ACHN (cell line): ENCODE measurements around the gene CENPC.

Experiments used
- DNase-seq: peaks from one replicate; pipeline ENCODE4 v3.0.0-alpha.2; 2015
- in situ Hi-C: cut with HindIII; loops from 2 replicates; pipeline ENCODE4 v1.10.0; 2017; ENCODE audit warnings: low sequenced_read_pairs, low pct_ligation_motif_present, low pct_unique_long_range_greater_than_20kb

The CENPC gene

GRCh38 chr4:67545199-67546003, at the start of gene CENPC:
TSS of gene CENPC (minus strand) at chr4:67545503. CDS start at chr4:67545355, 148 bp downstream.
- peak; percentile 96 for DNase-seq
- in situ Hi-C loops = no loop called here

- DNase-seq = no peak
- in situ Hi-C loops = no loop called here
Measured at GRCh38 chr4:67593741-67594175, 48.5 kb upstream of the CENPC start.

- in situ Hi-C loops = no loop called here
Measured at GRCh38 chr4:67587156-67587555, 41.9 kb upstream of the CENPC start.

GRCh38 chr4:67584496-67584895, 39.2 kb upstream of the CENPC start:
- in situ Hi-C loops = no loop called here
- no peak for DNase-seq

More at GRCh38 chr4:67587156-67587555, 41.9 kb upstream of the CENPC start:
- DNase-seq = peak; percentile 4

- DNase-seq = no peak
- in situ Hi-C loops = no loop called here
Measured at GRCh38 chr4:67581913-67582312, 36.6 kb upstream of the CENPC start.

- in situ Hi-C loops = no loop called here
- DNase-seq = no peak
Measured at GRCh38 chr4:67581208-67581857, 36.0 kb upstream of the CENPC start.

- in situ Hi-C loops = no loop called here
- no peak for DNase-seq
Measured at GRCh38 chr4:67580577-67580976, 35.3 kb upstream of the CENPC start.

- in situ Hi-C loops = no loop called here
- DNase-seq = no peak
Measured at GRCh38 chr4:67576538-67576937, 31.2 kb upstream of the CENPC start.

- DNase-seq = no peak
- in situ Hi-C loops = no loop called here
Measured at GRCh38 chr4:67576059-67576466, 30.8 kb upstream of the CENPC start.

GRCh38 chr4:67575232-67576058, 30.1 kb upstream of the CENPC start:
- in situ Hi-C loops = no loop called here
- DNase-seq = no peak

- DNase-seq = no peak
- in situ Hi-C loops = no loop called here
Measured at GRCh38 chr4:67573193-67573592, 27.9 kb upstream of the CENPC start.

- DNase-seq = no peak
- in situ Hi-C loops = no loop called here
Measured at GRCh38 chr4:67571975-67572374, 26.7 kb upstream of the CENPC start.

- in situ Hi-C loops = no loop called here
- no peak for DNase-seq
Measured at GRCh38 chr4:67570537-67570936, 25.2 kb upstream of the CENPC start.

- in situ Hi-C loops = no loop called here
Measured at GRCh38 chr4:67568820-67569219, 23.5 kb upstream of the CENPC start.

GRCh38 chr4:67566335-67566734, 21.0 kb upstream of the CENPC start:
- in situ Hi-C loops = no loop called here
- DNase-seq = no peak

More at GRCh38 chr4:67568820-67569219, 23.5 kb upstream of the CENPC start:
- DNase-seq = no peak

- no peak for DNase-seq
- in situ Hi-C loops = no loop called here
Measured at GRCh38 chr4:67565284-67565683, 20.0 kb upstream of the CENPC start.

- DNase-seq = no peak
- in situ Hi-C loops = no loop called here
Measured at GRCh38 chr4:67558493-67558892, 13.2 kb upstream of the CENPC start, which contains the start of gene STAP1. TSS of gene STAP1 (plus strand) at chr4:67558727. CDS start at chr4:67558810, 83 bp downstream.

GRCh38 chr4:67556436-67556835, 11.1 kb upstream of the CENPC start:
- in situ Hi-C loops = no loop called here
- no peak for DNase-seq

GRCh38 chr4:67555447-67555846, 10.1 kb upstream of the CENPC start:
- in situ Hi-C loops = no loop called here
- no peak for DNase-seq
